Loucy (cell line): ENCODE results near the gene CASP14.

ENCODE experiments used
- H2AFZ ChIP-seq: fragments of 200-600 bp; sonication (generic); 2 replicates; pipeline ENCODE4 v1.6.0; 2016; ENCODE audit warnings: antibody characterized with exemption, mild to moderate bottlenecking, low read length, moderate library complexity
- H3F3A ChIP-seq: fragments of 200-600 bp; 2 replicates; pipeline ENCODE4 v1.6.0; 2016; ENCODE audit warnings: antibody characterized with exemption, low read depth, mild to moderate bottlenecking
- H3K27me3 ChIP-seq: fragments of 200-600 bp; sonication (generic); 2 replicates; pipeline ENCODE4 v1.6.1; 2014; ENCODE audit warnings: low read length, mild to moderate bottlenecking; ENCODE audit not compliant: insufficient read depth, poor library complexity, severe bottlenecking
- H3K36me3 ChIP-seq: fragments of 200-600 bp; sonication (generic); 2 replicates; pipeline ENCODE4 v1.6.1; 2016; ENCODE audit warnings: low read length; ENCODE audit not compliant: insufficient read depth
- H3K4me1 ChIP-seq: fragments of 200-600 bp; sonication (generic); 2 replicates; pipeline ENCODE4 v1.5.1; 2014; ENCODE audit warnings: low read length, mild to moderate bottlenecking; ENCODE audit not compliant: insufficient read depth, poor library complexity, severe bottlenecking
- H3K4me2 ChIP-seq: fragments of 200-600 bp; sonication (generic); 2 replicates; pipeline ENCODE4 v1.6.0; 2014; ENCODE audit warnings: antibody characterized with exemption, low read length, low read depth, mild to moderate bottlenecking; ENCODE audit not compliant: poor library complexity, severe bottlenecking
- H3K4me3 ChIP-seq: fragments of 200-600 bp; sonication (generic); 2 replicates; pipeline ENCODE4 v1.5.1; 2014; ENCODE audit warnings: low read length, mild to moderate bottlenecking, mixed read lengths; ENCODE audit not compliant: poor library complexity, severe bottlenecking
- H3K79me2 ChIP-seq: fragments of 200-600 bp; sonication (generic); 2 replicates; pipeline ENCODE4 v1.6.1; 2014; ENCODE audit warnings: low read length; ENCODE audit not compliant: insufficient read depth
- H3K9ac ChIP-seq: fragments of 200-600 bp; sonication (generic); 2 replicates; pipeline ENCODE4 v1.6.0; 2014; ENCODE audit warnings: mild to moderate bottlenecking, low read depth, low read length, moderate library complexity; ENCODE audit not compliant: poor library complexity, severe bottlenecking
- H3K9me2 ChIP-seq: fragments of 200-600 bp; sonication (generic); replicated peaks from 2 replicates; pipeline ENCODE4 v1.6.1; 2016; ENCODE audit warnings: low read depth, low read length, mixed read lengths
- H3K9me3 ChIP-seq: fragments of 200-600 bp; sonication (generic); 2 replicates; pipeline ENCODE4 v1.6.1; 2014; ENCODE audit warnings: mild to moderate bottlenecking, antibody characterized with exemption, low read length, low read depth; ENCODE audit not compliant: insufficient read depth
- H4K20me1 ChIP-seq: fragments of 200-600 bp; sonication (generic); 2 replicates; pipeline ENCODE4 v1.6.0; 2014; ENCODE audit warnings: antibody characterized with exemption, low read length, mild to moderate bottlenecking; ENCODE audit not compliant: insufficient read depth, poor library complexity, severe bottlenecking
- EZH2phosphoT487 ChIP-seq: fragments of 200-600 bp; IDR thresholded peaks from 2 replicates; pipeline ENCODE4 v1.6.1; 2018; ENCODE audit warnings: antibody characterized with exemption, mild to moderate bottlenecking, moderate library complexity, borderline replicate concordance
- TF ChIP-seq, protein P1 (sequence below): fragments of 200-600 bp; sonication (generic); conservative IDR thresholded peaks from 2 replicates; pipeline ENCODE4 v1.5.1; 2014; ENCODE audit warnings: mild to moderate bottlenecking, antibody characterized with exemption, low read length

Gene CASP14

DNA sequence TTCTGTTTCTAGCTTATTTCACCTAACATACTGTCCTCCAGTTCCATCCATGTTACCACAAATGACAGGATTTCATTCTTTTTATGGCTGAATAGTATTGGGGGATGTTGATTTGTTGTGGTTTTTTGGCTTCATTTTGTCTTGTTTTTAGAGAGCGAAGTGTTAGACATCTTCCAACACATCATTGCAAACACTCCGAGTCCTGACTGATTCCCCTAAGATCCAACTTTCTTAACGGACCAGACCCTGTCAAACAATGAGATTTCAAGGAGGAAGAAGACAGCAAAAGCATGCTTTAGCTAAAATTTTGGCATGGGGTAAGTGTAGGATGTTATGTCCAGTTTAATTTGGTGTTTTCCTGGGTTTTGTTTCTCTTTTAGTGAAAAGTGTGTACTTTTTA, 3.8 kb upstream of the CASP14 start:
- H3K79me2 ChIP-seq = no peaks in the 10 kb centered on the region
- H3K9ac ChIP-seq = no peak overlapping the region
- no peaks in the 10 kb centered on the region for H3K27me3 ChIP-seq
- TF ChIP-seq EZH2phosphoT487 = no peak
- TF ChIP-seq, protein P1, sequence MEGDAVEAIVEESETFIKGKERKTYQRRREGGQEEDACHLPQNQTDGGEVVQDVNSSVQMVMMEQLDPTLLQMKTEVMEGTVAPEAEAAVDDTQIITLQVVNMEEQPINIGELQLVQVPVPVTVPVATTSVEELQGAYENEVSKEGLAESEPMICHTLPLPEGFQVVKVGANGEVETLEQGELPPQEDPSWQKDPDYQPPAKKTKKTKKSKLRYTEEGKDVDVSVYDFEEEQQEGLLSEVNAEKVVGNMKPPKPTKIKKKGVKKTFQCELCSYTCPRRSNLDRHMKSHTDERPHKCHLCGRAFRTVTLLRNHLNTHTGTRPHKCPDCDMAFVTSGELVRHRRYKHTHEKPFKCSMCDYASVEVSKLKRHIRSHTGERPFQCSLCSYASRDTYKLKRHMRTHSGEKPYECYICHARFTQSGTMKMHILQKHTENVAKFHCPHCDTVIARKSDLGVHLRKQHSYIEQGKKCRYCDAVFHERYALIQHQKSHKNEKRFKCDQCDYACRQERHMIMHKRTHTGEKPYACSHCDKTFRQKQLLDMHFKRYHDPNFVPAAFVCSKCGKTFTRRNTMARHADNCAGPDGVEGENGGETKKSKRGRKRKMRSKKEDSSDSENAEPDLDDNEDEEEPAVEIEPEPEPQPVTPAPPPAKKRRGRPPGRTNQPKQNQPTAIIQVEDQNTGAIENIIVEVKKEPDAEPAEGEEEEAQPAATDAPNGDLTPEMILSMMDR = no peak
- H2AFZ ChIP-seq = no peak overlapping the region
- H3K36me3 ChIP-seq = no peaks in the 10 kb centered on the region
- H3K9me2 ChIP-seq = no peaks in the 10 kb centered on the region
- H3K4me3 ChIP-seq = no peak overlapping the region
- H3K4me2 ChIP-seq = no peak overlapping the region
- H3F3A ChIP-seq = no peaks in the 10 kb centered on the region
- no peaks in the 10 kb centered on the region for H4K20me1 ChIP-seq
- no peaks in the 10 kb centered on the region for H3K9me3 ChIP-seq
- no peaks in the 10 kb centered on the region for H3K4me1 ChIP-seq

DNA sequence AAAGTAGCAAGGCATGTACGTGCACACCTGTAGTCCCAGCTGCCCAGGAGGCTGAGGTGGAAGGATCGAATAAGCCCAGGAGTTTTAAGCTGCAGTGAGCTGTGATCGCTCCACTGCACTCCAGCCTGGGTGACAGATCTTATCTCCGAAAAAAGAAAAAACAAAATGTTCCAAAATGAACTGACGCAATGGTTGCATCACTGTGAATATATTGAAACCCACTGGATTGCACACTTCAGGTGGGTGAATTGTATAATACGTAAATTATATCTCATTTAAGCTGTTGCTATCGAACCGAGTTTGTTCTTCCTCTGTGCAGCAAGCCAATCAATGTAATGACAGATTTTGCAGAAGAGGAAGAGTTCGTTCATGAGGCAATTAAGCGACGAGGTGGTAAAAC, 1.6 kb upstream of the CASP14 start:
- Histone ChIP-seq H3K9ac (no peak overlapping the region), H3K9me2 (no peaks in the 10 kb centered on the region), H3K9me3 (no peaks in the 10 kb centered on the region), H3F3A (no peaks in the 10 kb centered on the region), H2AFZ (no peak overlapping the region), H3K4me2 (no peak overlapping the region), H4K20me1 (no peaks in the 10 kb centered on the region), H3K79me2 (no peaks in the 10 kb centered on the region), H3K4me3 (no peak overlapping the region), H3K36me3 (no peaks in the 10 kb centered on the region), H3K27me3 (no peaks in the 10 kb centered on the region), H3K4me1 (no peaks in the 10 kb centered on the region)
- no peak for TF ChIP-seq EZH2phosphoT487
- TF ChIP-seq, protein P1 = no peak

DNA sequence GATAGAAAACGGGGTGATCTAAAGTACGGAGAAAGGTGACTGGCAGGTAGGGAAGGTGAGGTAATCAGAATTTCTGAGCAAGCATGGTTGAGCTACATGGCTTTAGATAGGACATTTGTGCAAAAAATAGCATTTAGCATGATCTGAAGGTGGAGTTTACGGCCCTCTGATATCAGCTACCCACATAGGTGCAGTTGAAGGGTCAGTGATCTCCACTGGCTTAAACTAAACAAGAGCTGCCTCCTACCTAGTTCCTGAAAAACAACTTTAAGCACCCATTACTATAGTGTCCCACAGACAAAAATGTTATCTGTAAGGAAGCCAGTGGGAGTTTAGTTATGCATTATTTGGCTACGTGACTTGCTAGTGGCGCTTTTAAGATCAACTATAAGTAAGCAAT, 1.2 kb upstream of the CASP14 start:
- H3K27me3 ChIP-seq = no peaks in the 10 kb centered on the region
- H3K4me2 ChIP-seq = no peak overlapping the region
- H3F3A ChIP-seq = no peaks in the 10 kb centered on the region
- no peaks in the 10 kb centered on the region for H3K79me2 ChIP-seq
- no peak overlapping the region for H2AFZ ChIP-seq
- no peak overlapping the region for H3K4me3 ChIP-seq
- no peaks in the 10 kb centered on the region for H3K4me1 ChIP-seq
- TF ChIP-seq EZH2phosphoT487 = no peak
- TF ChIP-seq, protein P1 = no peak
- H3K36me3 ChIP-seq = no peaks in the 10 kb centered on the region
- no peak overlapping the region for H3K9ac ChIP-seq
- no peaks in the 10 kb centered on the region for H3K9me2 ChIP-seq
- no peaks in the 10 kb centered on the region for H3K9me3 ChIP-seq
- no peaks in the 10 kb centered on the region for H4K20me1 ChIP-seq
